GM12864 (cell line): ENCODE data around the gene DNPEP.

Experiments used
- DNase-seq: peaks from one replicate; pipeline ENCODE4 v3.0.0-alpha.2; 2011; ENCODE audit warnings: low read depth
- H3K4me3 ChIP-seq: 2 replicates; pipeline ENCODE4 v1.5.1; 2011; ENCODE audit warnings: mild to moderate bottlenecking, low read depth, low read length, control low read depth
- TF ChIP-seq, protein P1 (sequence below): IDR thresholded peaks from 2 replicates; pipeline ENCODE4 v1.5.1; 2011; ENCODE audit warnings: low read depth, mild to moderate bottlenecking, moderate library complexity, low read length, control low read depth, inconsistent platforms; ENCODE audit errors: missing control alignments

The DNPEP gene

DNA sequence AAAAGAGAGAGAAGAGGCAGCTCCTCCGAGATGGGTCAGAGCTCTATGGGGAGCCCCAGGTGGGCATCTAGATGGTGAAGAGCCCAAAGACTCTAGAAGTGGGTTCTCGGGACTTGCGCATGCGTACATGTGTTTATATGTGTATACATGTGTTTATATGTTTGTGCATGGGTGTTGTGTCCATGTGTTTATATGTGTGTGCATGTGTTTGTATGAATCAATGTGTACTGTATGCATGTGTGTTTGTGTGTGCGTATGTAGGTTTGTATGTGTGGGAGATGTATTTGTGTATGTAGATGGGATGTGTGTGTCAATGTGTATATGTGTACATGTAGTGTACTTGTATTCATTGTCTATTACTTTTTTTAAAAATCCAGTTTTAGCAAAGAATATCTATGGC is 25.6 kb downstream of the DNPEP start:
- TF ChIP-seq, protein P1, sequence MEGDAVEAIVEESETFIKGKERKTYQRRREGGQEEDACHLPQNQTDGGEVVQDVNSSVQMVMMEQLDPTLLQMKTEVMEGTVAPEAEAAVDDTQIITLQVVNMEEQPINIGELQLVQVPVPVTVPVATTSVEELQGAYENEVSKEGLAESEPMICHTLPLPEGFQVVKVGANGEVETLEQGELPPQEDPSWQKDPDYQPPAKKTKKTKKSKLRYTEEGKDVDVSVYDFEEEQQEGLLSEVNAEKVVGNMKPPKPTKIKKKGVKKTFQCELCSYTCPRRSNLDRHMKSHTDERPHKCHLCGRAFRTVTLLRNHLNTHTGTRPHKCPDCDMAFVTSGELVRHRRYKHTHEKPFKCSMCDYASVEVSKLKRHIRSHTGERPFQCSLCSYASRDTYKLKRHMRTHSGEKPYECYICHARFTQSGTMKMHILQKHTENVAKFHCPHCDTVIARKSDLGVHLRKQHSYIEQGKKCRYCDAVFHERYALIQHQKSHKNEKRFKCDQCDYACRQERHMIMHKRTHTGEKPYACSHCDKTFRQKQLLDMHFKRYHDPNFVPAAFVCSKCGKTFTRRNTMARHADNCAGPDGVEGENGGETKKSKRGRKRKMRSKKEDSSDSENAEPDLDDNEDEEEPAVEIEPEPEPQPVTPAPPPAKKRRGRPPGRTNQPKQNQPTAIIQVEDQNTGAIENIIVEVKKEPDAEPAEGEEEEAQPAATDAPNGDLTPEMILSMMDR: no peak
- no peak overlapping the region for H3K4me3 ChIP-seq
- DNase-seq: no peak

DNA sequence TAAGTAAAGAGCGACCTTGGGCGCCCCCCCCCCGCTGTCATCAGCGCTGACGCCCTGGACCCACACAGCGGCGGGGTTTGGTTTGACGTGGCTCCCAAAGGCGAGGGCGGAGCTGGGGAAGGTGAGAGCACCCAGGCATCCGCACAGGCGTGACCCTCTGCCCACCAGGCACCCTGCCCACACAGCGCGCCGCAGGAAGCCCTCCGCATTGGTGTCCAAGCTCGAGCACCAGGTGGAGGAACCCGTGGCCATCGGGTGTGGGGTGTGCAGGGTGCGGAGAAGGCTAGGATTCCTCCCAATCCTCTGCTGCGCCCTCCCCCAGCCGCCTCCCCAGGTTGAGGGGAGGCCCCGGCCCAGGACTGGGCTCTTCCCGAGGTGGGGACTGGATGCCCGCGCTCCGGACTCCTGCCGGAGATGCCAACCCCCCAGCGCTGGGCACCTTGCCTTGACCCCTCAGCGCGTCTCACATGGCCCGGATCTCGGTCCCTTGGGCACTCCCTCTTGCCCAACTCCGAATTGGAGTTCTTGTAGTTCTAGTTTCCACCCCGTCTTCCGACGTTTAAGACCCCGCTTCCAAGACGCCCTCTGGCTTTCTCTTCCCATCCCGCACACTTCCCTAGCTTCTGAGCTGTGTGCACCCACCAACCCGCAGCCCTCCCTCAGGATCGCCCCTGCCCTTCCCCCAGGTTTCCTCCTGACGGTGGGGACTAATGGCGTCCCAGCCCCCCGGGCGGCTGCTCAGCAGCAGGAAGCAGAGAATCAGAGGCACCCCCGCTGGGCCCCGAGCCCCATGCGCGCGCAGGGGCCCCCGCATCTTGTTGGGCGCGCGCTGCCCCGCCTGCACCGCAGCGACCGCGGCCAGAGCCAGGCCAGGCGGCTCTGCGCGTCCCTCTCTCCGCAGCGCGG is 29.3 kb downstream of the DNPEP start:
- no peak overlapping the region for H3K4me3 ChIP-seq
- no peak for DNase-seq
- TF ChIP-seq, protein P1: no peak

DNA sequence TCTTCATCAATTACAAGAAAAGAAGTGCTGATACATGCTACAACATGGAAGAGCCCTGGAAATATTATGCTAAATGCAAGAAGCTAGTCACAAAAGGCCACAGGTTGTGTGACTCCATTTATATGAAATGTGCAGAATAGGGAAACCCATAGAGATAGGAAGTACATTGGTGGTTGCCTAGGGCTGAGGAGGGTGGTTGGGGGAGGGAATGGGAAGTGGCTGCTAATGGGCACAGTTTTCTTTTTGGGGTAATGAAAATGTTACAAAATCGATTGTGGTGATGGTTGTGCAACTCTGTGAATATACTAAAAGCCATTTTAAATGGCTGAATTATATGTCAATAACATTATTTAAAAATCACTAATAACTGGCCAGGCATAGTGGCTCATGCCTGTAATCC is 30.9 kb downstream of the DNPEP start:
- H3K4me3 ChIP-seq: no peak overlapping the region
- TF ChIP-seq, protein P1: no peak
- no peak for DNase-seq

DNA sequence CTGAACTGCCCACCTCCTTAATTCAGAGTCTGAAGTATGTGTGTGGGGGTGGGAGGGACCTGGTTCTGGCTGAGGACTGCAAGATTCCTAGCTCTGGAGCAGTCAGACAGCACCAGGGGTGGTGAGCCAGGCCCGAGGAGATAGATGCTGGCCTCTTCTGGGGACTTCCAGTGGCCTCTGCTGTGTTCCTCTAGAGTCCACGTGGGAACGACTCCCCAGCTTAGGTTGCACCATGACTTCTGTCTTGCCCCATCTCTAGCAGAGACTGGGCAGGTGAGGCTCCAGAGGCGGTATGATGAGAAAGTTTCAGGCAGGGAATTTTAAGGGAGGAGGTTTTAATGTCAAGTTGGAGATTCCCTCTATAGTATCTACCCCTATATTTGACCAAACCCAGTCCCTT is 33.1 kb downstream of the DNPEP start:
- no peak overlapping the region for H3K4me3 ChIP-seq
- no peak for DNase-seq
- TF ChIP-seq, protein P1: no peak

DNA sequence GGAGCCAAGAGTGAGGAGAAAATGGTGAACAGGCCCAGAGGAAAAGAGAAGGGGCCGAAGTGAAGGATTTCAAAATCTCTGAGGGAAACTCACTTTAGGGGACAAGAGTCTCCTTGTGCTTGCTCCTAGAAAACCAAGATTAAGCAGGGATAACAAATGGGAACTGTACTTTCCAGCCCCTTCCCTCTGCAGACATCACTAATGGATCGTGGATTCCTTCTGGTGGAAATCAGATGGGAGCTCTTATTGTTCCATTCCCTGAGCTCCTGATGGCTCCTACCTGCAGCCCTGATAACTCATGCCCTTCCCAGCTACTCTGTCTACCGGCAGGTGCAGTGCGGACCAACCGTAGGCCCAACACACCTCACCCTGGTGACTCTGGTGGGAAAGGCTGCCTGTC is 34.6 kb downstream of the DNPEP start:
- H3K4me3 ChIP-seq: no peak overlapping the region
- TF ChIP-seq, protein P1: no peak
- DNase-seq: no peak

DNA sequence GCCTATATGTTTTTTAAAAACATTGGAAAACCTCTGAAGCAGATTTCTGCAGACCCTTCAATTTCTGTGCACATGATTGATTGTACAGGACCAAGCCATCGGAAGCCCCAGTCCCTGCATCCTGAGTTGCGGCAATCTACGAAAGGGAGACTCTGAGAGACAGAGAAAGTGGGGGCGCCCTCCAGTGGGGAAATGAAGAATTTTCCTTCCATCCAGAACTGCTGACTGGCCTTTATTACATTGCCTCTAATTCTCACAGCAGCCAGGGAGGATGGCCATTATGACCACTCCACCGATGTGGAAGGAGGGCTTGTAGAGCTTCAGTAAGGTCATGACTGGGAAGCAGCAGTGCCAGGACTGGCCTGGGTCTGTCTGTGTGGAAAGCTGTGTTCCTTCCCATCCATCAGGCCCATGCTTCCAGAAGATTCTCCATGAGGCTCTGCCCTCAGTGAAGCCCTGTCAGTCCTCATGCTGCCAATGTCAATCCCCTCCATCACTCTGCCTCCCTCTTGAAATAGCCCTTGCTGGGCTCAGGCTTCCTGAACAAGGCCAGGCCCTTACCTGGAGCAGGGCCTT is 35.2 kb downstream of the DNPEP start:
- DNase-seq: no peak
- no peak overlapping the region for H3K4me3 ChIP-seq
- TF ChIP-seq, protein P1: peak; percentile 82
